HG02678 (cell line): ENCODE measurements around the gene GLRA1.
A peak's percentile ranks its signal among the peaks of the same experiment; 100 is the strongest.
"Not testable (repeated sequence)": the region's sequence is repeated elsewhere in the genome, so short reads cannot be mapped to it uniquely, and the experiment has no call there.

Experiments
- ATAC-seq: cut with Tn5 transposase; IDR thresholded peaks from one replicate; pipeline ENCODE4 v1.9.1; 2021; ENCODE audit warnings: mild to moderate bottlenecking, moderate library complexity; ENCODE audit not compliant: unreplicated experiment

The GLRA1 gene

DNA sequence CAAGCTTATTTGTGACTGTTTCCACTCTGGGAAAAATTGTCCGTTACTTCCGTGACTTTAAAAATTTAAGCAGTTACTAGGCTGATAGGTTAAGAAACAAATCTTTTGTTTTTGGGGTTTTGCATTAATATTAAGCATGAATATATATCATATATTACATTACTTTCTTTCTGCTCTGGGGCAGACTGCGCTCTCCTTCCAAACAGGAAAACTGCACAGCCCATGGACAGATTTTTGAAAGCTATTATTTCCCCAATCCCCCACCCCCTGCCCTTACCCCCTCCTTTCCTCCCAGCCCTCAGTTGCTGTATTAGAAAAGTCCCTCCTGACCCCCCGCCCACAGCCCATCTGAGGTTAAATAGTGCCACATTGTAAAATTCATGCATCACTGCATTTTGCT lies 102.5 kb downstream of the GLRA1 start:
- ATAC-seq = no peak

DNA sequence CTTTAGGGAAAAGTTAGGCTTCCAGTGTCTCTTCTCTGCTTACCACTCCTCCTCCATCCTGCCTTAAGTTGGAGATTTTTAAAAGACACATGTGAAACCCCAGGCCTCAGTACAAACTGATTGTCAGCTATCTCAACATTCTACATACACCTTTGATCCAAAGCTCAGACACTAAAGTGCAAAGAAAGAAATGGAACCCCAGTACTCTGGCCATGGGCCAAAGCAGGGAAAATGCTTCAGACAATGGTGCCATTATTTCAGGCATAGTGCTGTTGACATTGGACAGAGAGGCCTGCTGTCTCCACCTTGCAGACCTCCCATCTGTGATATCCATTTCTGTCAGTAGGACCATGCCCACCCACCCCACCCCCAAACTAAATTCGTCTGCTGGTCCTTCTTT lies 103.7 kb downstream of the GLRA1 start:
- ATAC-seq = no peak

DNA sequence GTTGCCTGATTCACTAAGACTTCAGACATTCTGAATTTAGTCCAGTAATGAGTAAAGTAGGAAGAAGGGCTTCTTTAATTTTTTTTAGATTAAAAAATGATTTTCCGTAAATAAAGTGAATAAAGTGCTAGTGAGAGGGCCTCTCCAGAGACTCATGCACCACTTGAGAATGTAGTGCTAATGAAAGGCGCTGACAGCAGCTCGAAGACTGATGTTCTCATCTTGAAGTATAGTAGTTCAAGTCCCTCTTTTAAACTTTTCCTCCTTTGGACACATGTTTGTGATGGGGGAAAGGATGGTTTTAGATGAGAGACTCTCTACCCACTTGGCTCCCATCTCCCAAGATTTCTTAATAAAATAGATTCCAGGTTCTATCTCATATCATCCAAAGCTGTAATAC lies 104.4 kb downstream of the GLRA1 start:
- ATAC-seq = no peak

DNA sequence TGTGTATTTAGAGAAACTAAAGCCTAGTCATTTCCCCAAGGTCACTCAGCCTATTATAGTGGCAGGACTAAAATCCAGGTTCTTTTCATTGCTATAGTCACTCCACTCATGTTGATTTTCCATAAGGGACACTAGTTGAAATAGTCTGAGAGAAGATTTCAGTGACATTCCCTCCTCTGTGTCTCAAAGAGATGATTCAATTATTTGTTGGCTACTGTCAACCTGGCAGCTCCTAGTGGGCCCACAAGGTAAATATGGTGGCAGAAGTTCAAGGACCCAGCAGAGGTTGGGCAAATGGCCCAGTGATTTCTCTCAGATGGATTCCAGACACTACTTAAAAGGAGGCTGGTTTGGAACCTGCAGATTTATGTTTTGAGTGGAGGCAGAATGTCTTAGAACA lies 104.8 kb downstream of the GLRA1 start:
- no peak for ATAC-seq

DNA sequence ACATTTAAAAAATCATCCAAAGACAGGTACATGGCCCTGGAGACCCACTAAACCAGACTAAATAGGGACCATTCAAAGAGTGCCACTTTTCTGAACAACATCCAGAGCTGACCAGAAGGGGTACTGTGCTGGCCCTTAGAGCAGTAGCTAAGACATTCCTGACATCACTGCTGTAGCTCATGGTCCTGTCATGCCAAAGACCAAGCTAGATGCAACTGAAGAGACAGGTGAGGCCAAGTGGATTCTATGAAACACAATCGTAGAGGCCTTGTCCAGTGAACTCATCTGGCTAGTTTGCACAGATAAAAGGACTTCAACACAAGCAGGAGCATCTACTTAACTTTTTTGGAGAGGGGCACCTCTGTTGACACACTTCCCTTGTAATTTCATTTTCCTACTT lies 109.6 kb downstream of the GLRA1 start:
- ATAC-seq = no peak

DNA sequence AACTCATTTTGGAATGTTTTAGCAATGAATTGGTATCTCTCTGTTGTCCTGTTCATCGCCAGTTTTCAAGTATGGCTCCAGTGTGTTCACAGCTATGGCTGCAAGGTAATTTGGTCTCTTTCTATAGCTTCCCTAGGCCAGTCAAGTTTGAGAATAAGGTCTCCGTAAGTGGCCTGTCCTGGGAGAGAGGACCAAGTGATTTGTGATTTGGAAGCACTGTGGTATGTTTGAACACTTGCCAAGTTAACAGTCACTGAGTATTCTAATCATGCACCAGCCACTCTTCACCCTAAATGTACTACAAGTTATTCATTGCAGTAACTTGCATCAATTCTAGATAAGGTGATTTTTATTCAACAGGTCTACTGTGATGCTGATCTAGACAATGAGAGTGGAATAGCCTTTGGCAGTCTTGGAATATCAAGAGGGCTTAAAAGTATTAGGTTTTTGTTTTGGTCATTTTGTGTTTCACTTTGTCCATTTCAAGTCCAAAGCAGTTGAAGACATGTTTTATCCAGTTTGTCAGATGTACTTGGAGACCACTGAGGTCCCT lies 111.8 kb downstream of the GLRA1 start:
- ATAC-seq = no peak

DNA sequence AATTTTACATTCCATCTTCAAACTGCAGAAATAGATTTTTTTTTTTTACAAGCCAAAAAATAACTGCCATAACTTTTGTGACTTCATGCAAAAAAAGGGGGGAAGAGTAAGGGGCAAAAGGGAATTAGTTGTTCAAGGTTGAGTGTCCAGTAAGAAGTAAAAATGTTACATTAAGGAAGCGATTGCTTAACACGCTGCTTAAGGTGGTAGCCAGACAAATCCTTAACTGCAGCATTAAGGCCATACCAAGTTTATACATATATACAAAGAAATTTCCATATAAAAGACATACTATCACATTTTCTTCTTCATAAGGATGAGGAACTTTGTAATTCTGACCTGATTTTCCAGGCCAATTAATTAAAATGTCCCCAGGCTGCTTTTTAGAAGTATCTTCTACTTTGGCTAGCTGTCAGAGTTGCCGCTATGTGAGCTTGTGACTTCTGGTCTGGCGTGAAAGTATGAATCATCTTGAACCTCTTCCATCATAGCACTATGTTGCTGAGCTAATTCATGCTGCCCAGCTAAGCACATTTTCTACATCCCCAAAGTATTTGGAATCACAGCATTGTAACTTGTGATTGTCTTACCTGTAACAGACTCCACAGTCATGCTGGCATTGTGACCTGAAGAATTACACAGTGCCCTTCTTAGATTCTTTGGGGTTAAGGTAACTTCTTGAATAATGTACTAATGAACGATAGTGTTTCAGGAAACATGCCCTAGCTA lies 112.9 kb downstream of the GLRA1 start:
- no peak for ATAC-seq

DNA sequence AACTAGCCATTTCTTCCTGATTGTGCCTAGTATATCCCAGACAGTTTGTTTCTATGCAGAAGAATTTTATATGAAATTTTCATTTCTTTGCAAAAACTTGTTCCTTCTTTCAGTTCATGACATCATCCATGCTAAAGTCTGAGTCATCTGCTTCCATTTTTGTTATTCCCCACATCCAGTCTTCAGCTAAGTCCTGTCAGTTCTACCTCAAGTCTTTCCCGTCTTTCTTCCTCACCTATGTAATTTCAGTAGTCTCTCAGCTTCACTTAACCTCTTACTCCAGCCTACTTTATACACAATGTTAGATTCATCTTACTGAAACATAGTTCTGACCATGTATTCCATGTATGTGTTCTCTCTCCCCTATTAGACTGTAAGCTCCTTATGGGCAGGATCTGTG lies 113.8 kb downstream of the GLRA1 start:
- no peak for ATAC-seq

DNA sequence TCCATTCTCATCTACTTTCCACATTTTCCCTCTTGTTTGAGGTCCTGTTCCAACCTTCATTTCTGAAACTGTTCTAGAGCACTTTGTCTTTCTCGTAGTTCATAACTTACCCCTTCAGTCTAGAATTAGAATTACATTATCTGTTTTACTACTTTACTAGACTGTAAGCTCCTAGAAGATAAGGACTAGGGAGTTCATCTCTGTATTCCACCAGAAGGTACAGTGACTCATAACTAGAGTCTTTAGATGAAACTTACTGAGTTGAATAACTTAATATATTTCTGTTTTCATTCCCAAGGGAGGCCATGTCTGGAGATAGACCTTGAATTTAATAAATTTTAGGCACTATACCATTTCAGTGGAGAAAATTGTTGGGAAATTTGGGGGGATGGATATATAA lies 114.2 kb downstream of the GLRA1 start:
- peak; percentile 40 for ATAC-seq

DNA sequence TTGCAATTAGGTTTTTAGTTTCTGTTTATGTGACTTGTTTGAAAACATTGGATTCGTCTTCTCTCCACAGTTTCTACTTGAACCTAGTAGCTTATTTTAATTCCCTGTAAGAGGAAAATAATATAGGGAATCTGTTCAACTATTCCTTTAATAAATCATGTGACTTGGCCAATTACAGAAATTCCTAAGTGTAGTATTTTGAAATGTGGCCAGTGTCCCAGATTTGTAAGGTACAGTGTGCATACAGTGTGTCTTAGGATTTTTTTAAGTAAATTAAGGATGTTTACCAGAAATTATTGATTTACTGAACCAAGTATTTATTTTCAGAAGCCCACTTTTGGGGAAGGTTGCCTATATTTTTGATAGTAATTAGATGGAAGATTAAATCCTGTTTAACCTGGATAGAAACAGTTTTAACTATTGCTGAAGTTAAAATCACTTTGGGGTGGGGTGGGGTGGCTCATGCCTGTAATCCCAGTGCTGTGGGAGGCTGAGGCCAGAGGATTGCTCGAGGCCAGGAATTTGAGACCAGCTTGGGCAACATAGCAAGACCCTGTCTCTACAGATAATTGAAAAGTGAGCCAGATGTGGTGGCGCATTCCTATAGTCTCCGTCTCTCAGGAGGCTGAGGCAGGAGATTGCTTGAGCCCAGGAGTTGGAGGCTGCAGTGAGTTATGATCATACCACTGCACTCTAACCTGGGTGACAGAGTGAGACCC lies 116.0 kb downstream of the GLRA1 start:
- no peak for ATAC-seq

DNA sequence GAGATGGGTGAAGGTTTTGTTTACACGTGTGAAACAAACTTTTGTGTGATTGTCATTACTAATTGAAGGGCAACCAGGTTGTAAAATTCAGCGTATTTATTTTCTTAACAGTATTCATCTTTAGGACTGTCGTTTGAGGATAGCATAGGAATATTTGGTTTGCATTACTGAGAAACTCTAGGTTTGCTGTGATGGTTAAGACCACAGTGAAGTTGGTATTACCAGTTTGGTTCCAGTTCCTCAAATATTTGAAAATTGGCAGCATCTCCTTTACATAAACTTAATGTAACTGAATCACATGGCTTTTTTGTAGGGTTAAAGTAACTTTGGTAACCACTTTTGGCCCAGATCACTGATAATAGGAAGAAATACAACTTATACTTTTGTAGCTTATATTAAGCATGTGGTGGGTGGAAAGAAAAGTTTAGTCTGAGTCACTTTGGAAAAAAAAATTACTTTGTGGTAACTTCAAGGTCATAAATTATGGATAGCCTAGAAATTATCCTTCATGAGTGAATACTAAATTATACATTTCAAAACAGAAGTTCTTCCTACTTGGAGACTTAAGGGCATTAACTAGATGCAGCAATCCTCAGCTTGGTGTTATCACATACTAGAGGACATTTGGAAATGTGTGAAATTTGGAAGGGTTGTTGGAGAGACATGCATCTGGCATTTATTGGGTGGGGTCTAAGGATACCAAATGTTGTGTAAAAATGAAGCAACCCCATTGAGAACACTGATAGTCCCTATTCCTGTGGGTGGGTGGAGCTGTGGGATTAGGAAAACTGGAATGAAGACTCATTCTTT lies 119.0 kb downstream of the GLRA1 start:
- no peak for ATAC-seq

DNA sequence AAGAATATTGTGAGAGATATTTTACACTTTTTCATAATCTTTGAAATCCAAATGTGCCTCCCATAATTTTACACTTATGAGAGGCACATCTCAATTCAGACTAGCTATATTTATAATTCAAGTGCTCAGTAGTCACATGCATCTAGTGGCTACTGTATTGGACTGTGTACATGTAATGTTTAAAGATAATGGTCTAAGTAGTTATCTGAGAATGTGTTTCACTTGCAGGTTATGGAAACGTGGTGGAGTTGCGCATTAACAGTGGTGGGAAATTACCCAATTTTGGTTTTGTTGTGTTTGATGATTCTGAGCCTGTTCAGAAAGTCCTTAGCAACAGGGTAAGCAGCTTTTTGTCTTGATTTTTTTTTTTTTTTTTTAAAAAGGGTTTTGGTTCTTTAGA lies 124.1 kb downstream of the GLRA1 start:
- no peak for ATAC-seq

DNA sequence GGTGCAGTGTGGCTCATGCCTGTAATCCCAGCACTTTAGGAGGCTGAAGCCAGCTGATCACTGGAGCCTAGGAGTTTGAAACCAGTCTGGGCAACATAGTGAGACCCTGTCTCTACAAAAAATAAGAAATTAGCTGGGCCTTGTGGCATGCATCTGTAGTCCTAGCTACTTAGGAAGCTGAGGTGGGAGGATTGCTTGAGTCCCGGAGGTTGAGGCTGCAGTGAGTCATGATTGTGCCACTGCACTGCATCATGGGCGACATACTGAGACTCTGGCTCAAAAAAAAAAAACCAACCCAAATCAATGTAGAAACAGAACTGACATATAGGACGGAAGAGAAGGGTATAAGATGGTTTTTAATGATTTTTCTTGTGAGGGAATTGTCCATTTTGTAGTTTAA lies 125.2 kb downstream of the GLRA1 start:
- no peak for ATAC-seq

DNA sequence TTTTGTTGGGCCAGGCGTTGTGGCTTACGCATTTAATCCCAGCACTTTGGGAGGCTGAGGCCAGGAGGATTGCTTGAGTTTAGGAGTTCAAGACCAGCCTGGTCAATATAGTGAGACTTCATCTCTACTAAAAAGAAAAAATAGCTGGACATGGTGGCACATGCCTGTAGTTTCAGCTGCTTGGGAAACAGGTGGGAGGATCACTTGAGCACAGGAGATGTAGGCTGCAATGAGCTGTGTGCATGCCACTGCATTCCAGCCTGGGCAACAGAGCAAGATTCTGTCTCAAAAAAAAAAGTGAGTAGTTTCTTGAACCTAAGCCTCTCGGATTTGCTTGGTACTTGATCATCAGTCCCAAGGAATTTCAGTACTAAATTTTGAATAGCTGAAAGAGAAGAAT lies 126.0 kb downstream of the GLRA1 start:
- no peak for ATAC-seq

DNA sequence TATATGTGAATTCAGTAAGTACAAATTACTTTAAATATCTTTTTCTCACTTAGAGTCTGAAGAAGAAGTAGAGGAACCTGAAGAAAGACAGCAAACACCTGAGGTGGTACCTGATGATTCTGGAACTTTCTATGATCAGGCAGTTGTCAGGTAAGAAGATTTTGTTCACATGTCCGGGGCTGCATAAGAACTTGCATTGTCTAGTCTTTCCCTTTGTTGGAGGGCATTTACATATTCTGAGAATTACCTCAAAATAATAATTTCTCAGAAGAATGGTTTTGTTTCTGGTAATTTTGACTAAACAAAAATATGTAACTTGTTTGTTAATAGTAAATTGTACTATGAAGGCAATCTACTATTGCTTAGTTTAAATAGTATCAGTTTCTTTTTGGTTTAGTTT lies 129.2 kb downstream of the GLRA1 start:
- no peak for ATAC-seq

DNA sequence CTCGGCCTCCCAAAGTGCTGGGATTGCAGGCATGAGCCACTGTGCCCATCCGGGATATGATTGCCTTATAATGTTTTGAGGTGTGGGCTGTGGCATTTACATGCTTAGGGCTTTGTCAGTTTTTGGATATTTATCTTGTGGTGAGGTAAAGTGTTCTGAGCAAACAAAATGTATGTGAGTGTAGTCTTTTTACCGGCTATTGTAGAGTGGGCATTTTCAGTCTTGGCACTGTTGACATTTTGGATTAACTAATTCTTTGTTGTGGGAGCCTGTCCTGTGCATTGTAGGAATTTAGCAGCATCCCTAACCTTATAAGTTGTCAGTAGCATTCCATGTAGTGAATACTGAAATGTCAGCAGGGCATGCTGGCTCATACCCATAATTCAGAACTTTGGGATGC lies 131.3 kb downstream of the GLRA1 start:
- ATAC-seq = no peak

DNA sequence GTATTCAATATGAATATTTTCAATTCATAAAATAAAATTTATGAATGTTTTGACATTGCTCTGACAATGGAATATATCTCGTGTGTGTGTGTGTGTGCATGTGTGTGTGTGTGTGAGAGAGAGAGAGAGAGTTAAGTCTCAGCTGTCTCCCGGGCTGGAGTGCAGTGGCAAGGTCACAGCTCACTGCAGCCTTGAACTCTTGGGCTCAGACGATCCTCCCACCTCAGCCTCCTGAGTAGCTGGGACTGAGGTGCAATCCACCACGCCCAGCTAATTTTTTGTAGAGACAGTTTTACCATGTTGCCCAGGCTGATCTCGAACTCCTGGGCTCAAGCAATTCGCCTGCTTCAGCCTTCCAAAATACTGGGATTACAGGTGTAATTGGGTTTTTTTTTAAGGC lies 136.8 kb downstream of the GLRA1 start:
- no peak for ATAC-seq

DNA sequence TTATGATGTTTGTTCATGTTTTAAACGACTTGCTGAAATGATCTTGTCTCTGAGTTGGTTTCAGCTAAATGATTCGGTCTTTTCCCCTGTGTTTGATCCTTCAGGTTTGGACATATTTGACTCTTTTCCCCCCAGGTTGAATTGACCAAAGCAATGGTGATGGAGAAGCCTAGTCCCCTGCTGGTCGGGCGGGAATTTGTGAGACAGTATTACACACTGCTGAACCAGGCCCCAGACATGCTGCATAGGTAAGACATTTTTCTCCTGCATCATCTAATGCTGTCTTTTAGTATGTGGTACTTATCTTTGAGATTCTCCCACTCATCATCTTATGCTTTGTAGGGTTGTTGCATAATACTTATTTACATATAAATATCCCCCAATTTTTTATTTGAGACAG lies 138.2 kb downstream of the GLRA1 start:
- ATAC-seq = no peak

DNA sequence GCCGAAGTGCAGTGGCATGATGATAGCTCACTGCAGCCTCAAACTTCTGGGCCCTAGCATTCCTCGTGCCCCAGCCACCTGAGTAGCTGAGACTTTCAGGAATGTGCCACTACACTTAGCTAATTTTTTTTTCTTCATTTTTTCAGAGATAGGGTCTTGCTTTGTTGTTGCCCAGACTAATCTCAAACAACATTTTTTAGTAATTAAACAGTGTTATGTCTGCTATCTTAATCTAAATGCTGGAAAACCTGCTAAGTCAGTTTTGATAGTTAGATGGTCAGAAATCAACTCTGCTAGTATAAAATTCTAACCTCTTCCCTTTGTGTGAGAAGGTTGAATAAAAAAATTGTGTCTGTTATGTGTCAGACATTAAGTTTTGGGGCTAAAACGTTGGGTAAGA lies 140.5 kb downstream of the GLRA1 start:
- no peak for ATAC-seq

DNA sequence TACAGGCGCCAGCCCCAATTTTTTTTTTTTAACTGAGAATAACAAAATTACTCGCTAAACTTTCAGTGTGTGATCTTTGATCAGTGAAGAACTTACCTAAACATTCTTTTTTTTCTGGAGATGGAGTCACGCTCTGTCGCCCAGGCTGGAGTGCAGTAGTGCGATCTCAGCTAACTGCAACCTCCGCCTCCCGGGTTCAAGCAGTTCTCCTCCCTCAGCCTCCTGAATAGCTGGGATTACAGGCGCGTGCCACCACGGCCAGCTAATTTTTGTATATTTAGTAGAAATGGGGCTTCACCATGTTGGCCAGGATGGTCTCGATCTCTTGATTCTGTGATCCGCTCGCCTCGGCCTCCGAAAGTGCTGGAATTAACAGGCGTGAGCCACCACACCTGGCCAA lies 141.0 kb downstream of the GLRA1 start:
- ATAC-seq = not testable (repeated sequence)

DNA sequence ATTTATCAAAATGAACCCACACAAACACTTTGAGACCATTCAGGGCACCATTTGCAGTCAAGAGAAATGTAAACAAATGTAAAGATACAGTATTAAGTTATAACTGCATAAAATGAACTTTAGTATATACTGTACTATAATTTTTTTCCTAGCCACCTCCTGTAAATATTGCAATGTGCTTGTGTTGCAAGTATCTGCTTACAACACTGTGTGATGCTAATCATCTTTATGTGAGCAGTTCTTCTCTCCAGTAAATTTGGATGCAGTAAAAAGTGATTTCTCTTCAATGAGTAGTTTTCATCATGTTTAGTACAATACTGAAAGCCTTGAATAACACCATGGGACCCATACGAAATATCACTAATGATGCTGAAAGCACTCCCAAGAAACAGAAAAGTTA lies 143.4 kb downstream of the GLRA1 start:
- ATAC-seq = no peak

DNA sequence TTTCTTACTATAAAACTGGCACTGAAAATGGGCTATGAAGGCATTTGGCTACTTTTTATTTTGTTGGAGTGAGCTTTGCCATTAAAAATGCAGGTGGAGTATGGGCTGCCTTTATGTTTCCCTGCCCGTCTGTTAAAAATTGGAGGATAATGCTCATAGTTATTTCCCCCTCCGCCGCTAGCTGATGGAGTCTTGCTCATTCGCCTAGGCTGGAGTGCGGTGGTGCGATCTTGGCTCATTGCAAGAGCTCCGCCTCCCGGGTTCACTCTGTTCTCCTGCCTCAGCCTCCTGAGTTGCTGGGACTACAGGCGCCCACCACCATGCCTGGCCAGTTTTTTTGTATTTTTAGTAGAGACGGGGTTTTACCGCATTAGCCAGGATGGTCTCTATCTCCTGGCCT lies 144.3 kb downstream of the GLRA1 start:
- ATAC-seq = no peak
